Measurements from ENCODE around the gene PRR12. TPM values are rescaled to one million over a fixed set of nuclear protein-coding genes. Genes with fewer than 3 reads are reported as not detected.

Gene PRR12
- total and polyA plus RNA-seq, 2 experiments from 2014 or later: 5.1 to 24.7 TPM

- no peaks in the 10 kb centered on the region for H3K36me3 ChIP-seq
- H3K4me1 ChIP-seq (ENCODE audit: low read depth): peaks cover 14% of the 10 kb centered on the region
- no peaks in the 10 kb centered on the region for H3K27me3 ChIP-seq
- no peak for DNase-seq (ENCODE audit: low read depth in 1 of 2, low spot score in 1 of 2)
- no peak for TF ChIP-seq CTCF (IDR thresholded peaks at IDR 0.05; ENCODE audit: low read depth, low read length)
- H3K9me3 ChIP-seq (ENCODE audit: low read depth): no peaks in the 10 kb centered on the region
- no peak overlapping the region for H3K4me3 ChIP-seq
- H3K27ac ChIP-seq: peak overlapping the region; percentile 31
These were observed 2.4 kb upstream of the PRR12 start for GRCh38 chr19:49588365-49589122.

GRCh38 chr19:49589502-49589905 is 1.5 kb upstream of the PRR12 start:
- Histone ChIP-seq H3K27me3 (no peaks in the 10 kb centered on the region), H3K27ac (peak overlapping the region; percentile 47), H3K4me1 (ENCODE audit: low read depth) (peaks cover 20% of the 10 kb centered on the region), H3K9me3 (ENCODE audit: low read depth) (no peaks in the 10 kb centered on the region), H3K4me3 (no peak overlapping the region), H3K36me3 (peaks cover 5% of the 10 kb centered on the region)
- no peak for DNase-seq (ENCODE audit: low read depth in 1 of 2, low spot score in 1 of 2)
- no peak for TF ChIP-seq CTCF (IDR thresholded peaks at IDR 0.05; ENCODE audit: low read depth, low read length)

- peak; percentile 97 to 99 for DNase-seq (ENCODE audit: low read depth in 1 of 2, low spot score in 1 of 2)
- Histone ChIP-seq H3K36me3 (peaks cover 13% of the 10 kb centered on the region), H3K27ac (peak overlapping the region; percentile 82), H3K27me3 (no peaks in the 10 kb centered on the region), H3K4me1 (ENCODE audit: low read depth) (peaks cover 20% of the 10 kb centered on the region), H3K9me3 (ENCODE audit: low read depth) (no peaks in the 10 kb centered on the region), H3K4me3 (peak overlapping the region; percentile 99)
- peak; percentile 6 for TF ChIP-seq CTCF (IDR thresholded peaks at IDR 0.05; ENCODE audit: low read depth, low read length)
These were observed 661 bp upstream of the PRR12 start for GRCh38 chr19:49590071-49590970.

GRCh38 chr19:49591731-49592485 is 926 bp downstream of the PRR12 start:
- Histone ChIP-seq H3K36me3 (peaks cover 17% of the 10 kb centered on the region), H3K27ac (peak overlapping the region; percentile 82), H3K4me1 (ENCODE audit: low read depth) (peaks cover 20% of the 10 kb centered on the region), H3K9me3 (ENCODE audit: low read depth) (no peaks in the 10 kb centered on the region), H3K4me3 (peak overlapping the region; percentile 99), H3K27me3 (no peaks in the 10 kb centered on the region)
- peak; percentile 49 for DNase-seq (ENCODE audit: low read depth in 1 of 2, low spot score in 1 of 2)
- TF ChIP-seq CTCF (IDR thresholded peaks at IDR 0.05; ENCODE audit: low read depth, low read length): no peak

All from cardiac muscle cell (in vitro differentiated cells and primary cell).